ENCODE data around the gene OLFML1.

OLFML1 gene

DNA sequence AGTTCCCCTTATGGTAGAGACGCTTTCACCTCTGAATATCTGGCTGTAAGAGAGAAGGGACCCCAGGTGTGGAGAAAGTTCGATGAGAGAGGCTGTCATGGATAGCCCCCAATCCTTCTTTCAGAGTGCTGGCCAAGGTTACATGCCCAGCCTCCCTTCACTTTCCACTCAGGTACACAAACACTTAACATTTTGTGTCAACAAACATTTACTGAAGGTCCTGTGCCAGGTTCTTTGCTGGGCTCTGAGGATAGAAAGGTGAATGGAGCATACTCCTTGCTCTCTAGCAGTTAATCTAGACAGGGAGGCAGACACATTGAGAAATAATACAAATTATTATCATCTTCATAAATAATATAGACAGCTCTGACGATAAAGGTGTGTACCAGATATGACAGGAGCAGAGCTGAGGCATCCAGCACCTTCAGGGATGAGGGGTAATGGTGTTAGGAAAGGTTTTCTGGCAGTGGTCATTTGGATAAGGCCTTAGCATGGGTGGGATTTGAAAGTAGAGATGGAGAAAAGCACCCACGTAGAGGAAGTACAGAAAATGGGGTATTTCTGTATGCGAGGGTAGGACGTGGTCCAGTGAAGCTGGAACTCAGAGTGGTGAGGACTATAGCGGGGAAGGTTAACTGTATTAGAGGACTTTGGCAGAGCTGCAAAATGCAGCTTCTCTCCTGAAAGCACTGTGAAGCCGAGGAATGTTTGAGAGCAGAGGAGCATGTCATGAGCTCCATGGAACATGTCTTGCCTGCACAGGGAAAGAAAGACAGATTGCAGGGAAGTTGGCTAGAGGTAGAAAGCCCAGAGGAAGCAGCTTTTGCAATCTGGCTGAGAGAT is 48.1 kb downstream of the OLFML1 start:
- no peak for DNase-seq

DNA sequence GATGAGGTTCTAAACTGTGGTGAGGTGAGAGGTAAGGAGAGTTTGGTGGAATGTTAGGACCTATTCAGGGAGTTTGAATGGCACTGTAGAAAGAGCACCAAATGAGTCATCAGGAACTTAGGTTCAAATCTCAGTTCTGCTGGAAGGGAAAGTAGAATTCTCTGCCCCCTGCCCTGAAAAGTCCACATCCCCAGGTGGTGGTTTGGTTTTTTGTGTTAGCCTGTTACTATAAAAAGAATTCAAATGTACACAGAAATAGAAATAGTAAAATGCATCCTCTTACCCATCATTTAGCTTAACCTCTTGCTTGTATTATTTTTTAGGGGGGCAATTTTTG is 48.7 kb downstream of the OLFML1 start:
- no peak for DNase-seq

DNA sequence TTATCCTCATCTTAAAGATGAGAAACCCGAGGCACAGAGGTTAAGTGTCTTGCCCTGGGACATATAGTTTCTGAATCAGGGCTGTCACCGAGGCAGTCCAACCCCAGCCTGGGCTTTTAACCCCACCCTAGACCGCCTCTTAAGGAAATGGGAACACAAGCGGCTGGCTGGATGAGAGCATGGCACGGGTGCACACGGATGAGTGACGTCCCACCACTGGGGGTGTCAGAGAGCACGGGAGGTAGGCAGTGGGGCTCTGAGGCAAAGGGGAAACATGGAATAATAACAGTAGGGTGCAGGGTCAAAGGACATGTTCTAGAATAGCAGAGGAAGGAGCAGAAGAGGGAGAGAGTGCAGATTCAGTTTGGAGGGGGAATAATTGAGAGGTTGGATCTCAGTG is 50.8 kb downstream of the OLFML1 start:
- no peak for DNase-seq

DNA sequence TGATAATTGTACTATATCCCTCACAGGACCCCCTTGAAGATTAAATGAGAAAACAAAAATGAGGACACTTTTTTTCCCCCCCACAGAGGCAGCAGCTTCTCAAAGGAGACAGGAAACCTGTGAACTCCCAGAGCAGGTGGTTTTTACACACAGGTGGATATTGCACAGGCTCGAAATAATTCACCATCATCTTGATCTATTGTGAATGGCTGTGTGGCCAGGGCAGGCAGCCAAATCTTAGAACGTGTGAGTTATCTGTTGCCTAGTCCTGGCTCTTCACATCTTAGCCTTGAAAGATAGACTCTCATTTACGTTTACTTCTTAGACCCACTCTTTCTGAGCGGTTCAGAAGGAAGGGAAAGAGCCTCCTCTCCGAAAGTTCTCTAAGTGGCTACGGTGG is 52.0 kb downstream of the OLFML1 start:
- DNase-seq: no peak

DNA sequence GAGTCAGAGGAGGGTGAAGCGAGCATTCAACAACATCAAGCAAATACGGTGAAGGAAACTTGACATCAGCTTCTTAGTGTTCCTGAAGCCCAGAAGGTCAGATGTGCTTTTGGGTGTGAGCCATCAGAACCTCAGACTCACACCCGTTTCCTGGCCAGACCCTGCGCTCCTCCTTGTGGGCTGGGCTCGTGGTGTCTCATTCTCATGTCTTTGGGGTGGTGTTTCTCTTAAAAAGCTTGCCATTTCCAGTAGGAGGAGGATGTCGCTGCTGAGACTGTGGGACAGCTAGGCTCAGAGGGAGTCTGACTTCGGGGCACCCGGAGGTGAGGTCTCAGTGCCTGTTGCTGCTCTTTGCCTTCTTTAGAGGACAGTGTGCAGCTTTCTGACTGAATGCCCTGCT is 52.7 kb downstream of the OLFML1 start:
- no peak for DNase-seq

DNA sequence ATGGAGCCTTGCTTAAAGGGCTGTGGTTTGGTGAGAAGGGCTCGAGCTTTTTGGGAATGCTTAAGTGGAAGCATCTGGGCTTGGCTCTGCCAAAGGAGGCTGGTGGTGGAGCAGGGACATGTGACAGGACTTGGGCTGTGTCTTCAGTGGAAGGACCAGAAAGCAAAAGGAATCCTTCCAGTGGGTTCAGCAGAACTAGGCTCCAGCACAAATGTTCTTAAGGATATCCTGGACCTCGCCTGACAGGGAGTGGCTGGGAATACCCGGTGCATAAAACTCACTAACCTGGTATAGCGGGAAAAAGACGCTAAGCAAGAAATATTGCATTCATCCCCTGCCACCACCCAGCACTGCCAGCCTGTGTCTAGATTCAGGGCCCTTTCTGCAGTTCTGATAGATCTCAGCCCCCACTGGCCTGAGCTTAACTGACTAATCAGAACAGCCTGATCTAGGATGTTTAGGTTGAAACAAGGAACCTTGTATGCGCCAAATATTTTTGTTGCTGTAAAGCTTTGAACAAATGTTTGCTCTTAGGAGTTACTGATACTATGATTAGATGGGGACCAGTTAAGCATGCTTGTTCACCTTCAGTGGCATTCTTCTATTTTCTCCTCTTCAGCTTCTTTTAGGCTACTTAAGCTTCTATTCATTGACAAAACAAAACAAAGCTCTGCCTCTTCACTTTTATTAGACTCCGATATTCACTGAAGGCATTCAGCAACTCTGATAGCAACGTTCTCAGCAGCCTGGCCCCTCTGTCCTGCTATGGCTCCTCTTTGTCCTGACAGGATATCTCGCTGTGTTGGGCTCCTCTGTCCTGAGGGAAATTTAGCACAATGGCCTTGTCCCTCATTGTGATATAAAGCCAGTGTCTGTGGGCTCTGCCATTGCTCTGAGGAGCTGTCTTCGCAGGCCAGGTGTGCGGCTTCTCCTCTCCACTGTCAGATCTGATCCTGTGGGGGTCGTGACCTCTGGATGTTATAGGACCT is 53.5 kb downstream of the OLFML1 start:
- no peak for DNase-seq

DNA sequence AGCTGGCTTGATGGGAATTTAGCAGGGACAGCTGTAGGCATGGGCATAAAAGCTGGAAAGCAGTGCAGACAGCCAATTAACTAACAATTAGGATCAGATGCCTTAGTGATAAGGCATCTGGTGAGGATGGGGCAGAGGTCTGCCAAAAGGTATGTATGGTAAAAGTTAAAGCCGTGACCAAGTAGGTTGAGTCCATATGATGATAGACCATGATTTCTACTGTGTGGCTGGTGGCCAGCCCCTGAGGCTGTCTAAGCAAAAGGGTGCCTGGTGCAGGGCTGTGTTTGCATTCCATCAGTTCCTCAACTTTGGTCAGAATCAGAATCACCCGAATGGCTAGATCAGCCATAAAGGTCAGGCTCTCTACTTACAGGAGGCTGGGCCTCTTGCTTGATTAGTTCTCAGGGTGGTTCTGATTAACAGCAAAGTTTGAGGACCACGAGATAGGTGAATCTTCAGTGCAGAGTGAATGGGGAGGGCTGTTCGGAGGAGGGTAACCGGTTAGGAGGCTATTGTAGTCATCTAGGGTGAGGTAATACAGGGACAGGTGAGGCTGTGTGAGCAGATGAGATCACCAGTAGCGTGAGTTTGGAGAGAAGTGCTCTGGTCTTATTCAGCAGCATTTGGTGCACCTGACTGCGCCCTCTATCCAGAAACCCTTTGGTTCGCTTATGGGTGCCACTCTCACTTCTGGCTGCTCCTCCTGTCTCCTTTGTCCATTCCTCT is 55.7 kb downstream of the OLFML1 start:
- DNase-seq: no peak

DNA sequence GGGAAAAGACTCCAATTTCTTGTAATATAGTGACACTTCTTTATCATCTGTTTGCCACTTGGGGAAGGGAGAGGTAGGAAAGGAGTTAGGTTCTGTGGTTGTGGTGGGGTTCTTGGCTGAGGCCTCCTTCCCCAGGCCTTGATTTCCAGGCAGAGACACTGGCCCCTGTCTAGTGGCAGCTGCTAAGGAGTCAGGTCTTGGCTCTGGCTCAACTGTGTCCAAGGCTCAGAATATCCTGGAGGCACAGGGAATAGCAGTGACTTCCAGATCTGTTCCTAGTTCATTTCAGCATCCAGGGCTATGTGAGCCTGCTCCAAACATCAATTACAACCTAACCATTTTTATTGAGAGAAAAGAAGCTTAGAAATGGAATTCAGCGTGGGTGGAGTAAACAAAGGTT is 58.0 kb downstream of the OLFML1 start:
- DNase-seq: no peak

DNA sequence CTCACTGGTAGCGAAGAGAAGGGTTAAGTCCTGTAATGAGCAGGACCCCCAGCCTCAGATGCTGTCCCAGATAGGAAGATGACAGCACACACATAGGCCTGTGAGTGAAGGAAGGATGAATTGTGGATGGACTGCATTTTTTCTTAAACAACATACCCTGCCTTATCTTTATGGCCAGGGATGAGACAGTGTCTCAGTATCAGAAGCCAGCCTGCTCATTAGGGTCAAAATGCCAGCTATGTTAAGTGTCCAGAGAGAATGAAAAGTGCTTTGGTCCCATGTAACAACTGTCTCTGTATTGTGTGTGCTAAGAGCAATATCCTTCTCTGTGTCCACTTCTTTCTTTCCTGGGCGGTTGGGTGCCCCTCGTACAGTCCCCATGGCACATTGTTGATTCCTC is 58.7 kb downstream of the OLFML1 start:
- no peak for DNase-seq

DNA sequence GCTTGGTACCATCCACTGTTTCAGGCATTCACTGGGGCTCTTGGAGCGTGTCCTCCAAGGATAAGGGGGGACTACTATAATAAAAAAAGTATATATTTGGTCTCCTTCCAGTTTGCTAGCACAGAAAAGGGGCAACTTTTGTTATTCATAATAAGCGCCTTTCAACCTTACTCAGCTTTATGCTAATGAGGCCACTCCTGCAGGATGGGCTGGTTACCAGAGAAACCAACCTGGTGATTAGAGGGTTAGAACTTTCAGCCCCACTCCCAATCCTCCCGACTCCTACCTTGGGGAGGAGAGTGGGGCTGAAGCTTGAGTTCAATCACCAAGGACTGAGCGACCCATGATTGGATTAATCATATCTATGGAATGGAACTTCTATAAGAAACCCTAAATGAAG is 60.3 kb downstream of the OLFML1 start:
- DNase-seq: no peak

DNA sequence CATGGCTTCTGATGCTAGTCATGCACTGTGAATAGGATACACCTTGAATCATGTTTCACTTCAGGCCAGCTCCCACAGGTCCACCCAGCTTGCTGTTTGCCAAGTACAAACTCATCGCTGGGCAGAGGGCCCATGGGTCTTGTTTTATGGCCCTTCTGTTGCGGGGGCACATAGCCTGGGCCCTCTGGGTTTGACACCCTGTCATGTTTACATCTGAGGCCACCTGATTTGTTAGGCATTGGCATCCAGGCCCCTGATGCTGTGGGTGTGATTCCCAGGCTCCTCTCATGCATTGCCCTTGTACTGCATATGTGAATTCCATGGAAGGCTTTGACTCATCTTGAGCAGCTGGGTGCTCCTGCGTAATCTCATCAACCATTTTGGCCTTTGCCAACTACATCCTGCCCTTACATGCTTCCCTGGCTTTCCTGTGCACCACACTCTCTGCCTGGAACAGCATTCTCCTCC is 61.1 kb downstream of the OLFML1 start:
- DNase-seq: peak; percentile 45

DNA sequence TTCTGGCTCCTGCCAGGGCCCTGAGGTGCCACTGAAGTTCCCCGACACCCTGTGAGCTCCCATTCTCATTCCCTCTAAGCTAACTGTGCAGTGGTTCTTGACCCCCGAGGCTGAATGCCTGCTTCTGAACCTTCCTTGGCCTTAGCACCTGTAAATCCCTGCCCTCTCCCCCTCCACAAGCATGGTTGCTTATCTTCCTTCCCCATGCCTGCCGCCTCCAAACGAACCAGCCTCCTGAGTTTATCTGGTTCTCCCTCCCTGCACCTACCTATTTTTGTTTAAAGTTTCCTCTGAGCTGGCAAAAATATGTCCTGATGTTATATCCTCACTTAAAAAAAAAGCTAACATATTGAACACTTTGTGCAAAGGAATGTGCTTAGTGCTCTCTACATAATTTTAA is 62.4 kb downstream of the OLFML1 start:
- DNase-seq: no peak

DNA sequence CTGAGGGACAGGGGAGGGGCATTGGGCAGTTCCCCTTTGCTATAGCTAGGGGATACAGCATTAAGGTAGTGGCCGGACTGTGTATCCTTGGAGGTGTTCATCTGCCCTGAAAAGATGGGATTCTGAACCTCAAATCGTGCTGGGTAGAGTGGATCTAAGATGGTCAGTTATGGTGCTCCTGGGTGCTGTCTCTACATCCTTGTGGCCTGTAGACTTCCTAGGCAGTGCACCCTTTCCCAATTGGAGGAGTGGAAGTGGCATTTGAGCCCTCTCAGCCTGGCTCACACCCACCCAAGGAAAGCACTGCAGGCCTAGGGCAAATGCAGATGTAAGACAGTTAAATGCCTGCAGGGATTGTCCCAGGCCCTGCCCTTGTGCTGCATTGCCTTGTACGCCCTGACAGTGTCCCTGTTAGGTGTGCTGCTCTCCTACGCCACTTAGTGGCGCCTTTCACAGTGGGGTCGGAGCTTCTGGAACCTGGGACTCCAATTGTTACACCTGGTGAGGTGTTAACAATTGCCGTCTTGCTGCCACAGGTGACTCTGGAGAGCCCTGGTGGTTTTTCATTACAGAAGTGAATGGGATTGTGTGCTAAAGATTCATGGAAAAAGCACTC is 63.5 kb downstream of the OLFML1 start:
- no peak for DNase-seq

DNA sequence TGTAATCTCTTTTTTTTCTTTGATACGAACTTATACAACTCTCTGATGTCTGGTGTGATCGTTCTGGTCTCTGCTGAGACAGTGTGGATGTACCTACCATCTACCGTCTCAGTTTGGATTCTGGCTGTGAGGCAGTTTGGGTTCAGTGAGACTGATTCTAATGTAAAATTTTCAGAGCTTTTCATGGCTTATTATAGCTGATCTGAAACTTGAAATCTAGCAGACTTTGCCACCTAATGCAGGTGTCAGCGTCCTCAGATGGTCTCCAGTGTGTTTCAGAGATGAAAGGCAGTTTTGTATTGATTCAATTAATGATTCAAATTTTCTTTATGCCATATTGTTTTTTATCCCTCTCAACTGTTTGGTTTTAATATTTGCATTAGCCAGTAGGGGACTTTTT is 64.4 kb downstream of the OLFML1 start:
- DNase-seq: no peak

DNA sequence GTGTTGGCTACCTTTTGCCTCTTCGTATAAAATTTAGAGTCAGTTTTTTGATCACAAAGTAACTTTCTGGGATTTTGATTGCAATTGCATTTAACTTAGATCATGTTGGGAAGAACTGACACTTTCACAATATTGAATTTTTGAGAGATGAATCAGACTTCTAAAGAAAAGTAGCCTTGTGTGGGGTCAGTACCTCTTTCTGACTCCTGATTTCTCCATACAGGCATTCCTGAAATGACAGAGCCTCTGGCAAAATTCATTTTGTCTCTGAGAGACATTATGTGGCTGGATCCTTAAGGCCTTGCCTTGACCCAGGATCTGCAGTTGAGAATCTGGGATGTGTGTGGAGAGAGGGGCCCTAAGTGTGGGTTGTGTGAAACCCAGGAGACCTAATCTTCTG is 66.3 kb downstream of the OLFML1 start:
- peak; percentile 69 for DNase-seq

DNA sequence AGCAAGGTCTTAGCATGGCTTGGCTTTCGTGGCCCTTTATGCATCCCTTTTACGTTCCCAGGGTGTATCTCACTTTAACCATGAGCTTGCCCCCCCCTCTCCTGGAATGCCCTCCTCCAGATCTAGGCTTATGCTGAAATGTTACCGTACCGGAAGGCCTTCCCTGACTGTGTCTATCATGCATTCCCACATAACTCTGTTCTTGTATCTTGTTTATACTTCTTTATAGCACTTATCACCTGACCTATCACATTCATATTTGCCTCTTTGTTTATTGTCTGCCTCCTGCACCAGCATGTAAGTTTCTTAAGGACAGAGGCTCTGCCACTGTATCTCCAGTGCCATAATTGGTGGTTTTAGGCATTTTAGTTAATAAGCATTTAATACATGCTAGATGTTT is 67.4 kb downstream of the OLFML1 start:
- DNase-seq: no peak

DNA sequence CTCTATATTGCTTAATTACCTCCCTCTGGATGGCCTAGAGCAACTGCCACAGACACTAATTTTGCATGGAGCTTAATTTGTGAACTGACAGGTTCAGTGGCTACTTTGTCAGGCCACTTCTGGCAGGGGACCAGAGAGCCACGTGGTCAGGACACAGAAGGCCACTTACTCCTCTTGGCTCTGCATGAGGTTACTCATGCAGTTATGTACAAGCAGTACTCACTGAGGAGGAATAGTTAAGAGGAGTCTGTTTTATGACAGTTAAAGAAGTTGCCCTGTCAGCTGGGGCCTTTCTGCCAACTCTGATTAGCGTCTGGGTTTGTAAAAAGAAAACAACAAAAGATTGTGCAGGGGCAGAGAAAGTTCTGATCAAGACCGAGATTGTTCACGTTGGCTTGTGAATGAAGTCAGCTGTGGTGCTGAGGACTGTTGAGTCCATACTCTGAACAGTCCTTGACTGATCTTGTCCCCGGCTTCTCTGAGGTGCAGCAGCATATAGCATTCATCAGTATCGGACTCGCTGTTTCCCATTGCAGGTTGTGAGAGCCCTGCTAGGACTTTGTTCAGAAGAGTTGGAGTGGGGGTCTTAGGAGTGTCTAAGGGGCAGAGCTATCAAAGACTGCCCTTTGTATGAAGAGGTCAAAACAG is 69.9 kb downstream of the OLFML1 start:
- no peak for DNase-seq

DNA sequence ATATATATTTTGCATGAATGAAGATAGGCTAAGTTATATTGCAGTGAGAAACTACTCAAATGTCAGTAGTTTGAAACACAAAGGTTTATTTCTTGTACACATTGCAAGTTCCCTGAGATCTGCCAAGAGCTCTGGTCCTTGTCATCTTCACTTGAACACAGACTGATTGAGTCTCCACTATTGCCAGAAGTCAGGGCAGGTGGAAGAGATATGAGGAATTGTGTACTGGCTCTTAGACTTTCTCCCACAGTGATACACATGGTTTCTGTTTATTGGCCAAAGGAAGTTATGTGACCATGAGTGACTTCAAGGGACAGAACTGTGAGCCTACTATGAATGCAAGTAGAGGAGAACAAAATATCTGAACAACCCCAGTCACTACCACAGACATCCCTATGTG is 72.7 kb downstream of the OLFML1 start:
- DNase-seq: no peak

DNA sequence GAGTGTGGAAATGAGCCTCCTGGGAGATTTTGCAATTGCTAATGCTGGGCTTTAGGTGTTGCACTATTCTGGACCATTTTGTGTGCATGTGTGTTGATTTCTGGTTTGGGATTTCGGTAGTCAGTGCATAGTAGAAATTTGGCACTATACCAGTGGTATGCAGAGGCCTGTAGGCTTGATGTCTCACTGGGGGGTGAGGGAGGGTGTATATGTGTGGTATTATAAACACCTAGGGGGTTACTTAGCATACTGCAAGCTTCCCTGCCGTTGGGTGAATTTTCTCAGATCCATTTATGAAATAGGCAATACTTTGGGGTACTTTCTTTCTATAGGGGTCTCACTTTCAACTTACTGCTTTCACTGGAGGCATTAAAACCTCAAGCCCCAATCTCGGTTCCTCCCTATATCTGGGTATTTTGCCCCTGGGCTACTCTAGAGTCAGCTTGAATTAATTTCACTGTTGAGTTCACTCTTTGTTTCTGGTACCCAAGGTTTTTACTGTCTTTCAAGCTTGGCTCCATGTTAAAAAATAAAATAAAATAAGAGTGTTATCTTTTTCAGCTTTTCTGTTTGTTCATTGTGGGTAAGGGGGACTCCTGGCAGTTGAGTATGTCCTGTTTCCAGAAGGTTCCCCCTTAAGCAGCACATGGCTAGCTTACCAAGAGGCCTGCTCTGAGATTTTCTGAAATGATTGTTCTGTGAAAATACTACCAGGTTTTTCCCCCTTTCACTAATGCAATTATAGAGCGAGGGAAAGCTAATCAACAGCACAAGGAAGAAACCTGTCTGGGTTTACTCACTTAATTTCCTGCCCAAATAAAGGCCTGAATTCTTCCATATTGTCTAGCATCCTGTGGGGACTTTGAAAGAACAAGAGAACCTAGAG is 74.3 kb downstream of the OLFML1 start:
- DNase-seq: no peak

Measured in HCEC 1CT (cell line).